GF-D8 (cell line): Measurements from ENCODE around the gene RALGDS.
"Not testable (repeated sequence)": the region's sequence is repeated elsewhere in the genome, so short reads cannot be mapped to it uniquely, and the experiment has no call there.

Source experiments
- DNase-seq: peaks from one replicate; lab custom pipeline; 2025; lab: John Stamatoyannopoulos, UW

Gene RALGDS

GRCh38 chr9:133121198-133121914, at the start of gene RALGDS:
Gene RALGDS (minus strand): TSS chr9:133121240. CDS start chr9:133121154, 86 bp downstream.
- DNase-seq, result peak; percentile 98

GRCh38 chr9:133170716-133171115, 49.7 kb upstream of the RALGDS start:
- DNase-seq, result no peak

DNA sequence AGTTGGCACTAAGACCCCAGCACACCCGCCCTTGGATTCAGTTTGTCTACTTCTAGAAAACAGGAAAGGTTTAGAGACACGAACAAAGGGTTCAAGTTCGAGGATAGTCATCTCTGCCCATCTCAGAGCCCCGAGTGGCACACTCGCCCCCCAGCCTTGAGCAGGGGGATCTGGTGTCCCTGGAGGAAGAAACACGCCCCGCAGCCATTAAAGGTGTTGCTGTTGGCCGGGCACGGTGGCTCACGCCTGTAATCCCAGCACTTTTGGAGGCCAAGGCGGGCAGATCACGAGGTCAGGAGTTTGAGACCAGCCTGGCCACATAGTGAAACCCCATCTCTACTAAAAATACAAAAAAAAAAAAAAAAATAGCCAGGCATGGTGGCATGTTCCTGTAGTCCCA, 48.6 kb upstream of the RALGDS start:
- DNase-seq, result not testable (repeated sequence)

GRCh38 chr9:133169102-133169501, 48.1 kb upstream of the RALGDS start:
- no peak for DNase-seq

GRCh38 chr9:133168432-133168831, 47.4 kb upstream of the RALGDS start:
- no peak for DNase-seq

DNA sequence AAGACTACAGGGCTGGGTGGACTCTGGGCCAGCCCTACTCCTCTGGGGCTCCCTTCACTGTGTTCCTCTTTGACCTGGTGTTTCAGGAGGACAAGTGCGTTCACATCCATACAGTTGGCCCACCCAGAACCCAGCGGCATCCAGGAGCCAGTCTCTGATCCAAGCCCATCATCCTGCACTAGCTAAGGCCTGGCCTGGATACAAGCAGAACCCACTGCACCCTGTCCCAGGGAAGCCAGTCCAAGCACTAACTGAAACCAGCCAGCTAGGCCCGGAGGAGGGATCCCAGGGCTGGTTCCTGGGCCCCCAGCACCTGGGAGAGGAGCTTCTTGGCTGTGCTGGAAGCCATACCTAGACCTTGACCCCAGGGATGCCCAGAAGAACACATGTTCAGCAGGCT, 46.7 kb upstream of the RALGDS start:
- no peak for DNase-seq

DNA sequence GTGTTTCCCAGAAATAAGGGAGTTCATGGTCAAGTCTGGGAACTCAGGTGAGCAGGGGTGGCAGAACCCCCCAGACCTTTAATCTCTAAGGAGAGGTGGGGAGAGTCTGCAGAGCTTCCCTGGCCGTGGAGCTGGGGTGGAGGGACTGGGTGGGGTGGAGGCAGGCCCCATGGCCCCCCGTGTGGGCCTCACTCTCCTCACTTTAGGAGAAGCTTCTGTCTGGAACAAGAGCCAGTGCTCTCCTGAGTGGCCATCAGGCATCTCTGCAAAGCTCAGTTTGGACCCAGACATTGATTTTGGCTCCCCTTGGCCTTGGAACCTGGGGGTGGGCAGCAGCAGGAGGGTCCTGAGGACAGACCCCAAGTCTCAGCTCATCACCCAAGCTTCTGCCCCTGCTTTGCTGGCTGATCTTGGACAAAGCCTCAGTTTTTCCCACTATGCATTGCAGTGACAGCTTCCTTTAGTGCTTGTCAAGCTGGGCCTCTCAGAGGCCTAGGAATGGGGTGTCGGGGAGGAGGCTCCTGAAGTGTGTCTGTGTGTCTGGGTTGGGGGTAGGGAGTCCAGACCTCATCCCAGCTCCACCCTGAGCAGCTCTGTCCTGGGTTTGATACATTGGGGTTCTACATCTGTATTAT, 46.2 kb upstream of the RALGDS start:
- no peak for DNase-seq

DNA sequence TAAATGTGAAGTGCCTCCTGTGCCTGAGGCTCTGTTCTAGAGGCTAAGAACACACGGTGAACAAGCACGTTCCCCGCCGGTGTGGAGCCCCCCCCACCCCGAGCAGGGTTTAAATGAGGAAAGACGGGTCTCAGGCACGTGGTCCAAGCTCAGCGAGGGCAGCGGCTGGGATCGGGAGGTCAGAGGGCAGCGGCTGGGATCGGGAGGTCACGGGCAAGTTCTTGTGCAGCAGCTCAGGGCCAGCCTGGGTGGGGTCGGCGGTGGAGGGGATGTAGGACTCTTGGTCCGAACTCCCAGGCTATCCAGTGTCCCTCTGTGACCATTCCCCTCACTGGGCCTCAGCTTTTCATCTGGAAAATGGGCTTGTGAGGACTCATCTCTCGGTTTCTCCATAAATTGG, 45.4 kb upstream of the RALGDS start:
- no peak for DNase-seq

DNA sequence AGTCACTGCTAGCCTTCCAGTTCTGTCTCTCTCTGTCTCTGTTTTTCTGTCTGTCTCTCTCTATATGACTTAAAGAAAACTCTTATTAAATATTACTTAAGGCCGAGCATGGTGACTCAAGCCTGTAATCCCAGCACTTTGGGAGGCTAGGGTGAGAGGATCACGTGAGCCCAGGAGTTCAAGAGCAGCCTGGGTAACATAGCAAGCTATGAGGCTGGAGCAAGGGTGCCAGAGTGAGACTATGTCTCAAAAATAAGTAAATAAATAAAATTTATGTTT, 44.4 kb upstream of the RALGDS start:
- no peak for DNase-seq

GRCh38 chr9:133164191-133164590, 43.2 kb upstream of the RALGDS start:
- no peak for DNase-seq

DNA sequence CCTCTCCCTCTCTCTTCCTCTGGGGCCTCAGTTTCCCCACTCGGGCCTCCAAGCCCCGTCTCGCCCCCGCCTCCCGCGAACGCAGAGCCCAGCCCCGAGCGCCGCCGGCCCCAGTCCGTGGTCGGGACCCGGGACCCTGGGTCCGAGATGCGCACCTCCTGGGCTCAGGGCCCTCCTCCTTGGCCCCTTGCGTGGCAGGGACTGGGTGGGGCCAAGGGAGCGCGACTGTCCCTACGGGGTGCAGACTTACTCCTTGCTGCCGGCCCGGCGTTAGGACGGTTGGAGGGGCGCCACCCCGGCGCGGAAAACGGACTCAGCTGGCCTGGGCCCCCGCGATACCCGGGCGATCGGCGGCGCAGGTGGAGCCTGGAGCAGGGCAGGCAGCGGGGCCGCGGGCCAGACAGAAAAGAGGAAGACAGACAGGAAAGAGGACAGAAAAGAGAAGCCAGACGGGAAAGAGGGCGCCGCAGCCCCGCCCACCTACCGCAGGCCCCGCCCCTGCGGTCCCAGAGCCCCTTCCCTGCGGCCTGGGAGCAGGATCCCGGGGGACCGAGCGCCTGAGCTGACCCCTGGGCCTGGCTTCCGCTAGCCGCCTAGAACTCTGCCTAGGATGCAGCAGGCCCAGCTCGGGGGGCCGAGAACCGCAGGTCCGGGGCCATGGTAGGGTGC, 42.6 kb upstream of the RALGDS start, which contains the start of gene GBGT1:
TSS of gene GBGT1 (minus strand) at position 411 of the 669 bp plus-strand sequence. CDS start 1,502 bp downstream, outside the sequence.
- DNase-seq, result peak; percentile 86

DNA sequence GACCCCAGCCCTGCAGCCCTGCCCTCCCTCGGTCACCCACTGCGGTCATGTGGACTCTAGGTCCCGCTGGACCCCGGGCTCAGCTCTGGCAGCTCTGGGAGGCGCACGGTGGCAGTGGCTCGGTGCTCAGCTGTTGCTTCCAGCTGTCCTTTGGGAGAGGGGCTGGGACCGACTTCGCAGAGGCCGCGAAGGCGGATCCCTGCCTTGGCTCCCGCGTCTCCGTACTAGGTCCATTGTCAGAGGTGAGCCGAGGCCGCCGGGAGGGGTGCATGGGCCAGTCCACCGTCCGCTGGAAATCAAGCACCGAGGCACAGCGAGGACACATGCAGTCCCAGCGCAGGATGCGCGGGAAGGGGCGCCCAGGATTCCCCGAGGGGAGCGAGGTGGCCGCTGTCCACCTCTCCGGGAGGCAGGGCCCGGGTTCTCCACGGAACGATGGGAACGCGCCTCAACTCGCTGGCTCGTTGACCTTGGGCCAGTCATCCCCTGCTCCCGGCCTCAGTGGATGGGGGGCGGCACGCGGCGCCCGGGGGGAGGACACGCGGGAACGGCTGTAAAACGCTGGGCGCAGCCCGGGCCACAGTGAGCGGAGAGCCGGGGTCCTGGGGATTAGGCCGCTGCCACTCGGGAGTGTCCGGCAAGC, 41.9 kb upstream of the RALGDS start:
- no peak for DNase-seq

DNA sequence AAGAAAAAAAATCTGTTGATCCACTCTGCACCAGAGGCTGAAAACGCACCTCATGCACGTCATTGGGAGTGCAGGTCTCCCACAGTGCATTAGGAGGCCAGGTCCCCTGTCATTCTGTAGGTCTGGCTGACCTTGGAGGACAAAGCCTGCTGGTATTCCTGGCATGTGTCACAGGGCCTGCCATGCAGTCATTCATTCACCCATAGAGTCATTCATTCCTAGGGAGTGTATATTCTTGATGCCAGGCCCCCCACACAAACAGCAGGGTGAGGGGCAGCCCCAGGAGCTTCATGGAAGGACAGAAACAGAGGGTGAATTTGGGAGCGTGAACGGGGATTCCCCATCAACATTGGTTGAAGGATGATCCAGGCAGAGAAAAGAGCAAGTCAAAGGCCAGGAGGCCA, 40.5 kb upstream of the RALGDS start:
- no peak for DNase-seq

DNA sequence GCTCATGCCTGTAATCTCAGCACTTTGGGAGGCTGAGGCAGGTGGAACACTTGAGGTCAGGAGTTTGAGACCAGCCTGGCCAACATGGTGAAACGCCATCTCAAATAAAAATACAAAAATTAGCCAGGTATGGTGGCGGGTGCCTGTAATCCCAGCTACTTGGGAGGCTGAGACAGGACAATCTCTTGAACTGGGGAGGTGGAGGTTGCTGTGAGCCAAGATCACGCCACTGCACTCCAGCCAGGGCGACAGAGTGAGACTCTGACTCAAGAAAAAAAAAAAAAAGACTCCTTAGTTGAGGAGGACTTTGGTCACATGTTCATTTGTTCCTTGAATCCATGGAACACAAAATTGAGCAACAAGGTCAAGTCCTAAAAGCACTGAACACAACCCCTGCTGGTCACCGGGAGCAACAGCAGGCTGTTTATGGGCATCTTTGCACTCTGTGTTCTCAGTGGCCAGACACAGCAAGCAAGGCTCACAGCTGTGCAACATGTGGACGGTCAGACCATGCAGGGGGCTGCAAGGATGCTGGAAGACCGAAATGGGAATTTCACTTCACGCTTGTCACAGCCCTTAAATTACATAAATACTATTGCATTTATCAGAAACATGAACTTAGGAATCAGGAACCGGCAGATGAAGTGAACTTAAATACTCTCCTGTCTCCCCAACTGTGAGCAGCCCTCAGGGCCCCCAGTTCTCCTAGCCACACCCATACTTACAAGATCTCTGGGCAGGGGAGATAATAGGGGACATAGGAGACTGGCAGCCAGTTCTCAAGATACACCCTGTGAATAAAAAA, 39.9 kb upstream of the RALGDS start:
- peak; percentile 58 for DNase-seq

- DNase-seq, result no peak
Measured at GRCh38 chr9:133158695-133159094, 37.7 kb upstream of the RALGDS start.

DNA sequence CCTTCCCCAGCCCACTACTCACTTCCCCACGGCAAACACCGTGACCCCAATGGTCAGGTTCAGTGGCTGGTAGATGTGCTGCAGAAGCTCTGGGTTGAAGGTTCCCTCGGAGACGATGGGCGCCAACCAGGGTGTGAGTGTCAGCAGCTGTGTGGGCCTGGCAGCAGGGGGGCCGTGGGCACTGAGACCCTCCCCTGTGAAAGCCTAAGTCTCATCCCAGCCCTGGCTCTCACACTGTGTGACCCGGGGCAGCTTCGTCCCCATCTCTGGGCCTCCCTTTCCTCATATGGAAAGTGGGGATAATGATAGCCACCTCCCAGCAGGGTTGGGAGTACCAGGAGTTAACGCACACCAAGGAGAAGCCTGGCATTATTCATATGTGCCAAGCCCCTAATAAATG, 34.1 kb upstream of the RALGDS start:
- DNase-seq, result no peak

DNA sequence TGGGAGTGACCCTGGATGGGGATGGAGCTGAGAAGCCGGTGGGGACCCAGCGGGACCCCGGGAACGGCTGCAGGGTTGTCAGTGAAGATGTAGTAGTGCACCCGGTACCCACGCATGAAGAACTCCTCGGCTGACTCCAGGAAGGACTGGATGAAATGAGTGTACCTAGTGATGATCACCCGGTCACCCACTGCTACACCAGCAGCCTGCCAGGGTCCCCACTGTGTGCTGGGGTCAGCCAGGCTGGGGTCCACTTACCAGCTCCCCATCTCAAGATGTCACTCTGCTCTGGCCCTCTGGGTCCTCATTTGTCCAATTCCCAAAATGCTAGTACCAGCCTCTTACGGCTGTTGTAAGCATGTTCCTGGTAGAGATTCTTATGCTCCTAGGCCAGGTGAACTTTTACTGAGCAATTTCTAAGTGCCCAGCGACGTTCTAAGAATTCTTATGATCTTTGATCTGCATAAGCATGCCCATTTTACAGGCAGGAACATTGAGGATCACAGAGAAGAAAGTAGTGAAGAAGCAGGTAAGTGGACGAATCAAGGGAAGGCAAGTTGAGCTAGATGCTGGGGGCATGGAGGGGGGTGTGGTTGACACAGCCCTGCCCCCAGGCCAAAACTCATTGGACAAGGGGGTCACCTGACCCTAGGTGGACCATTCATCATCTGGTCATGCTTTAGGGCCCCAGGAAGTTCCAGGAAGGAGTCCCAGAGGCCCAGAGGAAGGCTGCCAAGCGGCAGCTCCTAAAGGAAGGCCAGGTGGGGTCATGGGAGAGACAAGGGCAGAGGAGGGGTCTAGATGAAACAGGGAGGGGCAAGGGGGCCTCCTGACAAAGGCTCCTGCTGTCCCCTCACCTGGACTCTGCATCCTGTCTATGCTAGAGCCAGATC, 33.3 kb upstream of the RALGDS start:
- DNase-seq, result no peak

GRCh38 chr9:133153227-133154096, 32.4 kb upstream of the RALGDS start:
- DNase-seq, result no peak

- DNase-seq, result no peak
Measured at GRCh38 chr9:133151601-133152525, 30.8 kb upstream of the RALGDS start.
